ENCODE measurements around the gene ERI3.

ERI3 gene

GRCh38 chr1:44283524-44284173, 71.4 kb downstream of the ERI3 start:
- no peak for DNase-seq

GRCh38 chr1:44282704-44283426, 72.2 kb downstream of the ERI3 start:
- no peak for DNase-seq

GRCh38 chr1:44281962-44282703, 72.9 kb downstream of the ERI3 start:
- DNase-seq = no peak

GRCh38 chr1:44276901-44277300, 78.2 kb downstream of the ERI3 start:
- DNase-seq = no peak

GRCh38 chr1:44275991-44276405, 79.1 kb downstream of the ERI3 start:
- no peak for DNase-seq

- DNase-seq = no peak
These were observed 79.6 kb downstream of the ERI3 start for GRCh38 chr1:44275296-44275962.

- DNase-seq = no peak
These were observed 81.3 kb downstream of the ERI3 start for GRCh38 chr1:44273560-44274350.

GRCh38 chr1:44272992-44273391, 82.1 kb downstream of the ERI3 start:
- no peak for DNase-seq

- no peak for DNase-seq
These were observed 83.4 kb downstream of the ERI3 start for GRCh38 chr1:44271646-44272045.

GRCh38 chr1:44270686-44271628, 84.1 kb downstream of the ERI3 start:
- peak in 1 of 51 donors; percentile 23 for DNase-seq

GRCh38 chr1:44268054-44268453, 87.0 kb downstream of the ERI3 start:
- DNase-seq = no peak

- DNase-seq = no peak
These were observed 87.6 kb downstream of the ERI3 start for GRCh38 chr1:44267438-44267837.

- no peak for DNase-seq
These were observed 88.4 kb downstream of the ERI3 start for GRCh38 chr1:44266400-44267344.

GRCh38 chr1:44265656-44266358, 89.2 kb downstream of the ERI3 start:
- no peak for DNase-seq

GRCh38 chr1:44264451-44264771, 90.6 kb downstream of the ERI3 start:
- DNase-seq = no peak

- DNase-seq = no peak
These were observed 91.2 kb downstream of the ERI3 start for GRCh38 chr1:44263568-44264450.
